Upper lobe of left lung (tissue), 6 donors: Measurements from ENCODE around the gene MICALL1. TPM values are rescaled to one million over a fixed set of nuclear protein-coding genes. Genes with fewer than 3 reads are reported as not detected.
A peak's percentile ranks its signal among the peaks of the same experiment; 100 is the strongest.

Experiments
- ATAC-seq, 2 donors: fragments of 200-7000 bp; cut with Tn5 transposase; one replicate each; pipeline ENCODE4 v1.9.1; 2022; ENCODE audit warnings: mild to moderate bottlenecking in 2 of 2, moderate library complexity in 2 of 2; ENCODE audit not compliant: low FRiP score in 2 of 2
- DNase-seq, 2 donors: peaks; one replicate each; pipeline ENCODE4 v3.0.0-alpha.2; 2019 to 2020
- H3K27ac ChIP-seq, 4 donors: fragments of 200-600 bp; sonication (generic); one replicate each; pipeline ENCODE4 v1.5.1; 2016 to 2019
- H3K27me3 ChIP-seq, 4 donors: fragments of 200-600 bp; sonication (generic); one replicate each; pipeline ENCODE4 v1.5.1; 2017 to 2019
- H3K36me3 ChIP-seq, 4 donors: fragments of 200-600 bp; sonication (generic); one replicate each; pipeline ENCODE4 v1.5.1; 2016 to 2019
- H3K4me1 ChIP-seq, 4 donors: fragments of 200-600 bp; sonication (generic); one replicate each; pipeline ENCODE4 v1.5.1; 2018 to 2019
- H3K4me3 ChIP-seq, 4 donors: fragments of 200-600 bp; sonication (generic); one replicate each; pipeline ENCODE4 v1.5.1; 2017 to 2019; ENCODE audit warnings: mild to moderate bottlenecking in 2 of 4, moderate library complexity in 1 of 4
- H3K9me3 ChIP-seq, 4 donors: fragments of 200-600 bp; sonication (generic); one replicate each; pipeline ENCODE4 v1.5.1; 2018 to 2019
- CTCF ChIP-seq, 6 experiments: fragments of 450-650 bp in 4 of 6; fragments of 200-600 bp in 2 of 6; sonication (generic) in 2 of 6; IDR thresholded peaks; one replicate each; pipeline ENCODE4 v1.5.1; 2016 to 2019; ENCODE audit warnings: antibody characterized with exemption in 6 of 6
- EP300 ChIP-seq, 4 donors: sonication (generic); formaldehyde crosslinking; IDR thresholded peaks; one replicate each; pipeline ENCODE4 v1.5.1; 2017; ENCODE audit warnings: antibody characterized with exemption in 4 of 4, control low read depth in 2 of 4
- POLR2A ChIP-seq, 4 donors: fragments of 450-650 bp; IDR thresholded peaks; one replicate each; pipeline ENCODE4 v1.5.1; 2016 to 2017; ENCODE audit warnings: antibody characterized with exemption in 4 of 4, mild to moderate bottlenecking in 2 of 4
- POLR2AphosphoS5 ChIP-seq, 2 donors: sonication (generic); formaldehyde crosslinking; IDR thresholded peaks; one replicate each; pipeline ENCODE4 v1.5.1; 2017; ENCODE audit warnings: antibody characterized with exemption in 2 of 2
- WGBS, 2 donors: methylation state at CpG; one replicate each; pipeline ENCODE4 v1.1.5; 2017 to 2018; 5-methylcytosine and 5-hydroxymethylcytosine counted together
- total RNA-seq, 6 donors: library from RNA; depleted of rRNA in 4 of 6; stranded (reverse); fragments of >200 nt in 4 of 6; gene quantifications; one replicate each; pipeline versions ENCODE4 v1.1.0 to v1.2.1, GENCODE V29; 2016 to 2021
- donor health status: DM: no; HTN: no; CAD: no; lungs with moderate emphysema.
- donor health status: DM: no; HTN: yes; CAD: no; lungs with severe emphysema.

The MICALL1 gene
- total RNA-seq, 6 donors from 2014 or later = 24.3 to 47.1 (median 37.3) TPM

- peak in 1 of 2 donors; percentile 18 for ATAC-seq
- DNase-seq = no peak
- Histone ChIP-seq H3K27me3 (no peaks in the 10 kb centered on the region), H3K4me1 (peaks cover 4 to 9% (median 6%) of the 10 kb centered on the region in 4 donors), H3K27ac (peak overlapping the region in 2 of 4 donors; percentile 12 to 69), H3K9me3 (no peaks in the 10 kb centered on the region), H3K4me3 (peak overlapping the region in 1 of 4 donors; percentile 9), H3K36me3 (peaks cover 13 to 80% (median 53%) of the 10 kb centered on the region in 4 donors)
- TF ChIP-seq POLR2A (IDR thresholded peaks at IDR 0.05) (no peak), CTCF (IDR thresholded peaks at IDR 0.05) (no peak), POLR2AphosphoS5 (IDR thresholded peaks at IDR 0.05) (no peak), EP300 (IDR thresholded peaks at IDR 0.05) (no peak)
- WGBS, 2 donors = 41 to 49% methylated on average over 5 of the region's 5 CpGs
Observed at GRCh38 chr22:37920126-37920525, 14.0 kb downstream of the MICALL1 start.

GRCh38 chr22:37922191-37922590 is 16.1 kb downstream of the MICALL1 start:
- ATAC-seq = no peak
- peak in 1 of 2 donors; percentile 72 for DNase-seq
- no peak overlapping the region for H3K27ac ChIP-seq
- 94 to 100% methylated on average over 3 to 6 of the region's 11 CpGs for WGBS, 2 donors
- no peaks in the 10 kb centered on the region for H3K9me3 ChIP-seq
- H3K4me1 ChIP-seq = peaks cover 4 to 9% (median 6%) of the 10 kb centered on the region in 4 donors
- peaks cover 6 to 80% (median 60%) of the 10 kb centered on the region in 4 donors for H3K36me3 ChIP-seq
- no peak overlapping the region for H3K4me3 ChIP-seq
- no peaks in the 10 kb centered on the region for H3K27me3 ChIP-seq
- no peak for TF ChIP-seq POLR2A (IDR thresholded peaks at IDR 0.05)
- no peak for TF ChIP-seq EP300 (IDR thresholded peaks at IDR 0.05)
- no peak for TF ChIP-seq POLR2AphosphoS5 (IDR thresholded peaks at IDR 0.05)
- no peak for TF ChIP-seq CTCF (IDR thresholded peaks at IDR 0.05)

GRCh38 chr22:37923927-37924326 is 17.8 kb downstream of the MICALL1 start:
- H3K9me3 ChIP-seq = no peaks in the 10 kb centered on the region
- peaks cover 4 to 7% (median 6%) of the 10 kb centered on the region in 4 donors for H3K4me1 ChIP-seq
- H3K27me3 ChIP-seq = no peaks in the 10 kb centered on the region
- DNase-seq = no peak
- ATAC-seq = no peak
- H3K36me3 ChIP-seq = peaks cover 1 to 80% (median 59%) of the 10 kb centered on the region in 4 donors
- H3K27ac ChIP-seq = peak overlapping the region in 1 of 4 donors; percentile 31
- no peak overlapping the region for H3K4me3 ChIP-seq
- TF ChIP-seq CTCF (IDR thresholded peaks at IDR 0.05) (no peak), POLR2AphosphoS5 (IDR thresholded peaks at IDR 0.05) (no peak), EP300 (IDR thresholded peaks at IDR 0.05) (no peak), POLR2A (IDR thresholded peaks at IDR 0.05) (no peak)
- 89% methylated on average over 4 of the region's 4 CpGs; no CpG with 5 or more reads in 1 of the 2 donors for WGBS, 2 donors

- peaks cover 0 to 83% (median 58%) of the 10 kb centered on the region in 4 donors for H3K36me3 ChIP-seq
- H3K9me3 ChIP-seq = no peaks in the 10 kb centered on the region
- H3K4me1 ChIP-seq = peaks cover 4 to 10% (median 7%) of the 10 kb centered on the region in 4 donors
- H3K27ac ChIP-seq = no peak overlapping the region
- H3K27me3 ChIP-seq = no peaks in the 10 kb centered on the region
- TF ChIP-seq POLR2A (IDR thresholded peaks at IDR 0.05) (no peak), CTCF (IDR thresholded peaks at IDR 0.05) (no peak), EP300 (IDR thresholded peaks at IDR 0.05) (no peak), POLR2AphosphoS5 (IDR thresholded peaks at IDR 0.05) (no peak)
- DNase-seq (no peak), ATAC-seq (peak in 1 of 2 donors; percentile 17)
- 83 to 89% methylated on average over 5 to 18 of the region's 18 CpGs for WGBS, 2 donors
- H3K4me3 ChIP-seq = no peak overlapping the region
Observed at GRCh38 chr22:37924386-37925065, 18.4 kb downstream of the MICALL1 start.
